Raji (cell line): ENCODE results near the gene HTRA1.

ENCODE experiments used
- POLR2A ChIP-seq: IDR thresholded peaks from 2 replicates; pipeline ENCODE4 v1.6.1; 2011; ENCODE audit warnings: low read depth, low read length, control low read depth; ENCODE audit not compliant: insufficient read depth

Gene HTRA1

GRCh38 chr10:122495406-122496340 is 34.3 kb downstream of the HTRA1 start:
- no peak for TF ChIP-seq POLR2A

GRCh38 chr10:122497241-122497640 is 35.9 kb downstream of the HTRA1 start:
- TF ChIP-seq POLR2A: no peak

- no peak for TF ChIP-seq POLR2A
These were observed 37.2 kb downstream of the HTRA1 start for GRCh38 chr10:122498521-122498920.

- TF ChIP-seq POLR2A: no peak
These were observed 37.7 kb downstream of the HTRA1 start for GRCh38 chr10:122499012-122499411.

GRCh38 chr10:122499491-122499941 is 38.2 kb downstream of the HTRA1 start:
- TF ChIP-seq POLR2A: no peak

GRCh38 chr10:122500194-122500593 is 38.8 kb downstream of the HTRA1 start:
- TF ChIP-seq POLR2A: no peak

- no peak for TF ChIP-seq POLR2A
These were observed 39.4 kb downstream of the HTRA1 start for GRCh38 chr10:122500726-122501125.

- TF ChIP-seq POLR2A: no peak
These were observed 41.7 kb downstream of the HTRA1 start for GRCh38 chr10:122503012-122503411.

- TF ChIP-seq POLR2A: no peak
These were observed 42.7 kb downstream of the HTRA1 start for GRCh38 chr10:122503886-122504609.

GRCh38 chr10:122504610-122504950 is 43.2 kb downstream of the HTRA1 start:
- no peak for TF ChIP-seq POLR2A

GRCh38 chr10:122505011-122505410 is 43.7 kb downstream of the HTRA1 start:
- TF ChIP-seq POLR2A: no peak

GRCh38 chr10:122505885-122506645 is 44.7 kb downstream of the HTRA1 start:
- no peak for TF ChIP-seq POLR2A

GRCh38 chr10:122507616-122508015 is 46.3 kb downstream of the HTRA1 start:
- TF ChIP-seq POLR2A: no peak

- TF ChIP-seq POLR2A: no peak
These were observed 46.7 kb downstream of the HTRA1 start for GRCh38 chr10:122508021-122508420.

GRCh38 chr10:122509323-122509722 is 48.0 kb downstream of the HTRA1 start:
- no peak for TF ChIP-seq POLR2A

- TF ChIP-seq POLR2A: no peak
These were observed 49.0 kb downstream of the HTRA1 start for GRCh38 chr10:122510326-122510725.

GRCh38 chr10:122510736-122511135 is 49.4 kb downstream of the HTRA1 start:
- no peak for TF ChIP-seq POLR2A
